NB4 (cell line): ENCODE results near the gene TOM1L2.

ENCODE experiments used
- DNase-seq: peaks from one replicate; pipeline ENCODE4 v3.0.0; 2010; ENCODE audit warnings: low read depth
- H3K4me3 ChIP-seq: one replicate; pipeline ENCODE4 v1.5.1; 2011; ENCODE audit warnings: mild to moderate bottlenecking, low read depth, low read length, moderate library complexity
- CTCF ChIP-seq: IDR thresholded peaks from one replicate; pipeline ENCODE4 v1.5.1; 2012; ENCODE audit warnings: low read depth, low read length
- MAX ChIP-seq: IDR thresholded peaks from 2 replicates; pipeline ENCODE4 v1.6.1; 2011; ENCODE audit warnings: low read depth, low read length
- MYC ChIP-seq: IDR thresholded peaks from 2 replicates; pipeline ENCODE4 v1.6.1; 2011; ENCODE audit warnings: low read depth, low read length
- POLR2A ChIP-seq: IDR thresholded peaks from 2 replicates; pipeline ENCODE4 v1.6.1; 2011; ENCODE audit warnings: mild to moderate bottlenecking; ENCODE audit not compliant: insufficient read length; ENCODE audit errors: extremely low read depth

TOM1L2 gene

DNA sequence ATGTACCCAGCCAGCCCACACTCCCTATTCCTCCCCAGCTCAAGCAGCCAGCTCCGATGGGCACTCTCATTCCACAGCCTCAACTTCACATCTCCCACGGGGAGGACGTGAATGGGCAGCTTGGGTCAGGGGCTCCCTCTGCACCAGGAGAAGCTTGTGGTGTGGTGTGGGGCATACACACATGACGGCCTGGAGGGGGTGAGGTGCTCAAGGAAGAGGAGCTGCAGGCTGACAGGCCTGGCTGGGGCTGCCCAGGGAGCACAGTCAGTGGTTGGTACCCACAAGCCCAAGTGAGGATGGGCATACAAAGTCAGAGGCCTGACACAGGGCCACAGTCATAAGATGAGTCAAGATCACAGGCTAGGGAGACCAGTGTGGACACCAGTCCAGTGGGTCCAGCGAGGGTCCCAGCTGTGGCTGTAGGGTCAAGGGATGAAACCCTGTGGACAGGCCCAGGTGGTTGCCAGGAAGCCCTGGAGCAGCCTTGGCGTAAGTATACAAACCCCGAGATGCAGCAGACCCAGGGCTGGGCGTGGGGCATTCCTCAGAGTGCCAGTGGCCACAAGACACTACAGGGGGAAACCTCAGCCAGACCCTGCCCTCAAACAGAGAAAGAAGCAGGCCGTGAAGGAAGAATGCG, 4.9 kb upstream of the TOM1L2 start:
- no peak overlapping the region for H3K4me3 ChIP-seq
- no peak for TF ChIP-seq POLR2A
- DNase-seq, result no peak

DNA sequence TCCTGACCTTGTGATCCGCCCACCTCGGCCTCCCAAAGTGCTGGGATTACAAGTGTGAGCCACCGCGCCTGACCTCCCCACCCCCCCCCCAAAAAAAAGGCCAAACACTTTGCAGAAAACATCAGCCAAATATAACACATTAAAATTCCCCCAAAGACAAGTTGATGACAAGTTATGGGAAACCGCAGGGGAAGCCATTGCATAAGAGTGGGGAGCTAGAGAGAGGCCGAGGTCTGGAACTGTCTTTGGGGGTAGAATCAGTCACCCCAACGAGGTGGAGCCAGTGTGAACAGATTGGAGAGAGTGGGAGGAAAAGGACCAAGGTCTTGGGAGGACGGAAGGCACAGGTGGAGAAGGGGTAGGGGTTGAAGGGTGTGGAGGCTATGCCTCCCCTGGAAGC, 3.2 kb upstream of the TOM1L2 start:
- DNase-seq, result peak; percentile 85
- H3K4me3 ChIP-seq, result no peak overlapping the region
- no peak for TF ChIP-seq MAX
- no peak for TF ChIP-seq MYC
- no peak for TF ChIP-seq CTCF
- TF ChIP-seq POLR2A, result no peak

DNA sequence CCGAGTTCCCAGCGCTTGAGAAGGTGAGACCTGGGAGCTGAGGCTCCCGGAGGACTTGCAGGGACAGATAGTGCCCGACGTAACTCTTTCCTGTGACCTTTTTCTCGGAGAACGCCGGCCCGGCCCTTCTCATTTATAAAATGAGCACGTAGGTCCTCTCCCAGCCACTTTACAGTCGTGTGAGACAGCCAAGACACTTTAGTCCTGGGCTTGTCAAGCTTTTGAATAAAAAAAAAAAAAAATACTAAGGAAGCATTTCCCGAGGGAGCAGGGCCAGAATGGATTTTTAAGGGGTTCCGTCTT, 703 bp upstream of the TOM1L2 start:
- TF ChIP-seq CTCF (no peak), MAX (no peak), POLR2A (no peak), MYC (no peak)
- DNase-seq, result no peak
- H3K4me3 ChIP-seq, result peak overlapping the region; percentile 58

DNA sequence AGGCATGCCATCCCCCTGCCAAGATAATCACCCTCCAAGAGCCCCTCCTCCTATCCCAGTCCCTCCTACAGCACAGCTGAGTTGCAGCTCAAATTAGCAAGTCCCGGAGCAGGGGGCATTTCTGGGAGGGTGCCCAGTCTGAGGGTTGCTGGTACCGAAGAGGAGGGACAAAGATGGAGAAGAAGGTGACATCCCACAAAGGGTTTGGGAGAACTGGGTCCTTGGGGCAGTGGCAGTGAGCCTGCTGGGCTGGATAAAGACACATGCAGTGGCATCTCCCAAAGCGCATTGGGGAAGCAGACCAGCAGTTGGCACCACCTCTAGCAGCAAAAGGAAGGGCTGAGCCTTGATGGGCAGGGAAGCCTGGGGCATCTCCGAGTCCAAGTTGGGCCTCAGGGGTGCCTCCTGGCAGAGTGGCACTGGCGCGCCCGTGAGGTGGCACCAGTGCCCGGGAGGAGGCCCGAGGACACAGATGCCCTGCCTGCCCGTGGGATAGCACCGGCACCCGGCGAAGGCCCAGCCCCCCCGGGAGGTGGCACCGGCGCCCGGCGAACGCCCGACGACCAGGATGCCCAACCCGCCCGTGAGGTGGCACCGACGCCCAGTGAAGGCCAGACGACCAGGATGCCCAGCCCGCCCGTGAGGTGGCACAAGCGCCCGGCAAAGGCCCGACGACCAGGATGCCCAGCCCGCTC, 622 bp downstream of the TOM1L2 start:
- DNase-seq, result no peak
- H3K4me3 ChIP-seq, result peak overlapping the region; percentile 60
- no peak for TF ChIP-seq POLR2A
- no peak for TF ChIP-seq CTCF
- no peak for TF ChIP-seq MAX
- no peak for TF ChIP-seq MYC

GRCh38 chr17:17970699-17971430, 1.3 kb downstream of the TOM1L2 start:
- DNase-seq, result no peak
- TF ChIP-seq MYC (no peak), POLR2A (no peak), MAX (no peak), CTCF (no peak)
- peak overlapping the region; percentile 60 for H3K4me3 ChIP-seq

- TF ChIP-seq CTCF (no peak), MAX (no peak), MYC (no peak), POLR2A (no peak)
- DNase-seq, result no peak
- H3K4me3 ChIP-seq, result no peak overlapping the region
Measured at GRCh38 chr17:17966399-17966798, 5.8 kb downstream of the TOM1L2 start.
